Testis (tissue), 2 donors: ENCODE data around the gene GCNT1.

Experiments used
- POLR2A ChIP-seq: fragments of 450-650 bp; IDR thresholded peaks from one replicate; pipeline ENCODE4 v1.6.1; 2017; ENCODE audit warnings: antibody characterized with exemption, mild to moderate bottlenecking, moderate library complexity
- TF ChIP-seq, protein P1 (sequence below), 3 experiments: fragments of 450-650 bp in 2 of 3; fragments of 200-600 bp in 1 of 3; sonication (generic) in 1 of 3; IDR thresholded peaks; one replicate each; pipeline ENCODE4 v1.5.1; 2016 to 2019; ENCODE audit warnings: antibody characterized with exemption in 3 of 3, mild to moderate bottlenecking in 2 of 3, moderate library complexity in 1 of 3

GRCh38 chr9:76537150-76537646 lies 78.2 kb downstream of the GCNT1 start:
- TF ChIP-seq POLR2A: no peak
- TF ChIP-seq, protein P1, sequence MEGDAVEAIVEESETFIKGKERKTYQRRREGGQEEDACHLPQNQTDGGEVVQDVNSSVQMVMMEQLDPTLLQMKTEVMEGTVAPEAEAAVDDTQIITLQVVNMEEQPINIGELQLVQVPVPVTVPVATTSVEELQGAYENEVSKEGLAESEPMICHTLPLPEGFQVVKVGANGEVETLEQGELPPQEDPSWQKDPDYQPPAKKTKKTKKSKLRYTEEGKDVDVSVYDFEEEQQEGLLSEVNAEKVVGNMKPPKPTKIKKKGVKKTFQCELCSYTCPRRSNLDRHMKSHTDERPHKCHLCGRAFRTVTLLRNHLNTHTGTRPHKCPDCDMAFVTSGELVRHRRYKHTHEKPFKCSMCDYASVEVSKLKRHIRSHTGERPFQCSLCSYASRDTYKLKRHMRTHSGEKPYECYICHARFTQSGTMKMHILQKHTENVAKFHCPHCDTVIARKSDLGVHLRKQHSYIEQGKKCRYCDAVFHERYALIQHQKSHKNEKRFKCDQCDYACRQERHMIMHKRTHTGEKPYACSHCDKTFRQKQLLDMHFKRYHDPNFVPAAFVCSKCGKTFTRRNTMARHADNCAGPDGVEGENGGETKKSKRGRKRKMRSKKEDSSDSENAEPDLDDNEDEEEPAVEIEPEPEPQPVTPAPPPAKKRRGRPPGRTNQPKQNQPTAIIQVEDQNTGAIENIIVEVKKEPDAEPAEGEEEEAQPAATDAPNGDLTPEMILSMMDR (IDR thresholded peaks at IDR 0.05): no peak
